Heart left ventricle (tissue), 16 donors: ENCODE measurements around the gene CWC27. TPM values are rescaled to one million over a fixed set of nuclear protein-coding genes. Genes with fewer than 3 reads are reported as not detected.

Experiments
- ATAC-seq, 4 donors: fragments of 200-7000 bp; cut with Tn5 transposase; one replicate each; pipeline ENCODE4 v1.9.1; 2020 to 2022; ENCODE audit warnings: moderate library complexity in 4 of 4, mild to moderate bottlenecking in 3 of 4, moderate number of reproducible peaks in 1 of 4
- DNase-seq, 5 donors: peaks; one replicate each; pipeline ENCODE4 v3.0.0-alpha.2; 2020
- H3K27ac ChIP-seq, 12 donors: fragments of 200-600 bp; sonication (generic) in 4 of 12; one replicate each; pipeline versions ENCODE4 v1.5.0 to v1.8.0; 2016 to 2022; ENCODE audit warnings: mild to moderate bottlenecking in 2 of 12
- H3K27me3 ChIP-seq, 9 donors: fragments of 200-600 bp; sonication (generic) in 2 of 9; one replicate each; pipeline versions ENCODE4 v1.5.1 to v1.8.0; 2016 to 2022; ENCODE audit warnings: mild to moderate bottlenecking in 3 of 9
- H3K36me3 ChIP-seq, 9 donors: fragments of 200-600 bp; sonication (generic) in 2 of 9; one replicate each; pipeline versions ENCODE4 v1.5.0 to v1.8.0; 2018 to 2022; ENCODE audit warnings: mild to moderate bottlenecking in 2 of 9
- H3K4me1 ChIP-seq, 12 donors: fragments of 200-600 bp; sonication (generic) in 4 of 12; one replicate each; pipeline versions ENCODE4 v1.5.0 to v1.8.0; 2016 to 2022; ENCODE audit warnings: mild to moderate bottlenecking in 3 of 12
- H3K4me3 ChIP-seq, 12 donors: fragments of 200-600 bp; sonication (generic) in 4 of 12; one replicate each; pipeline versions ENCODE4 v1.5.0 to v1.8.0; 2017 to 2022; ENCODE audit warnings: mild to moderate bottlenecking in 9 of 12, moderate library complexity in 4 of 12
- H3K9me3 ChIP-seq, 12 donors: fragments of 200-600 bp; sonication (generic) in 4 of 12; one replicate each; pipeline versions ENCODE4 v1.5.0 to v1.8.0; 2016 to 2022; ENCODE audit warnings: mild to moderate bottlenecking in 1 of 12
- POLR2A ChIP-seq, 2 donors: fragments of 450-650 bp; IDR thresholded peaks; one replicate each; pipeline ENCODE4 v1.6.1; 2017; ENCODE audit warnings: antibody characterized with exemption in 2 of 2, mild to moderate bottlenecking in 2 of 2, moderate library complexity in 2 of 2
- WGBS, 4 donors: extraction: QIAGEN DNeasy Blood & Tissue Kit in 2 of 4; methylation state at CpG; one replicate each; pipeline versions ENCODE4 v1.1.5 to v1.1.7; 2013 to 2018; 5-methylcytosine and 5-hydroxymethylcytosine counted together
- intact Hi-C, 10 donors: fragments of 100-400 bp; cut with DNase I; formaldehyde crosslinking; loops; one replicate each; pipeline versions ENCODE4 v1.11.1 to v1.14.2; 2022
- polyA plus RNA-seq, 2 donors: library from polyadenylated mRNA; stranded (reverse); fragments of 200-250 nt; gene quantifications; one replicate each; pipeline ENCODE4 v1.2.3, GENCODE V29; 2013
- total RNA-seq, 9 donors: library from RNA; depleted of rRNA in 2 of 9; stranded (reverse); fragments of >200 nt in 2 of 9; fragmentation: NEBNext Ultra II Directional in 3 of 9; extraction: Animal tissue kit (Norgen Biotek cat#: 25700) in 3 of 9; gene quantifications; one replicate each; pipeline versions ENCODE4 v1.1.0 to v1.2.4, GENCODE V29; 2016 to 2023
- TF ChIP-seq, protein P1 (sequence below), 12 donors: fragments of 200-600 bp; sonication (generic) in 4 of 12; IDR thresholded peaks; one replicate each; pipeline versions ENCODE4 v1.5.0 to v1.8.0; 2018 to 2022; ENCODE audit warnings: antibody characterized with exemption in 12 of 12, mild to moderate bottlenecking in 5 of 12
- donor health status: ischemic (EF 13 %, LVEDD 7.1; RV severe dilation, severe dysfunction).
- donor health status: healthy with polysubstance abuse.
- donor health status: DM: no; HTN: yes; CAD: no.
- donor health status: DM: no; HTN: no; CAD: no.
- donor health status: ischemic (EF 25% LVEDD 6.9; RV normal size, moderate dysfunction).
- donor health status: ischemic (EF 25% LVEDD 5.7; RV mildly dilated, moderate dysfunction).
- donor health status: healthy.
- donor health status: DM: yes; HTN: yes; CAD: no.
- donor health status: ischemic (EF 35%, LVEDD 5.7; RV mildly dilated, moderate dysfunction).
- donor health status: nonischemic (EF 11% LVEDD 7.7; RV severe dilation, severe dysfunction).
- donor health status: DM: yes; HTN: yes; CAD: no.
- donor health status: PGD.
- donor health status: ischemic (EF 29% LVEDD 5.4; RV normal size, mild dysfunction).
- donor health status: nonischemic (EF 23%, LVEDD 6.1; RV moderate dilation, normal function).

CWC27 gene
- total and polyA plus RNA-seq, 11 donors = 10.7 to 33.3 (median 23.5) TPM

DNA sequence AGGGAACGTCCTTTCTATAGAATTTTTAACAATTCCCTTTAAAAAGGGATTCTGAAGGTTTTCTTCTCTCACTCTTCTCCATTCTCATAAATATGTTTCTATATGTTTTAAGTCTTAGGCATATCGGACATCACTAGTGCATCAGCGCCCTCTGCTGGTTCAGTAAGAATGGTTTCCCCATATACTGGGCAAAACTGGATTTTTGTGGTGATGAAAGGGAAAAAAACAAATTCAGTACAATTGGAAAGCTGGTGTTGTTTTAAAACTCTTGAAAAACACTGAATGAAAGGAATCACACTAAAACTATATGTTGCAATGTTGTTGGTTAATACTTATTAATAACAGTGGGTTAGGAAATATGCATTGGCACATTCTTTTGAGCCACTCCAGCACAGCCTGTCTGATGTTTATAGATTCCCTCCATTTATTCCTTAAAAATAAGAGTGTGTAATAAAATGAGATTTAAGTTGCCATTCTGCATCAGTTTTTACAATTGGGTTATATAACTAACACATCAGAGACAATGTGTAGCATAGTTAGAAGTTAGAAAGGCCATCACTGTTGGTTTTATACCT is 15.8 kb downstream of the CWC27 start:
- Histone ChIP-seq H3K27me3 (no peaks in the 10 kb centered on the region), H3K4me3 (no peak overlapping the region), H3K36me3 (peaks cover 0 to 54% (median 6%) of the 10 kb centered on the region in 9 donors), H3K27ac (no peak overlapping the region), H3K4me1 (no peaks in the 10 kb centered on the region), H3K9me3 (no peaks in the 10 kb centered on the region)
- intact Hi-C loops = loop anchor here in 8 of 10 donors (1.0 to 10.0 kb wide), 7 partner anchors 148 to 712 kb away; no protein-coding TSS in a partner anchor
- no peak for TF ChIP-seq POLR2A (IDR thresholded peaks at IDR 0.05)
- TF ChIP-seq, protein P1, sequence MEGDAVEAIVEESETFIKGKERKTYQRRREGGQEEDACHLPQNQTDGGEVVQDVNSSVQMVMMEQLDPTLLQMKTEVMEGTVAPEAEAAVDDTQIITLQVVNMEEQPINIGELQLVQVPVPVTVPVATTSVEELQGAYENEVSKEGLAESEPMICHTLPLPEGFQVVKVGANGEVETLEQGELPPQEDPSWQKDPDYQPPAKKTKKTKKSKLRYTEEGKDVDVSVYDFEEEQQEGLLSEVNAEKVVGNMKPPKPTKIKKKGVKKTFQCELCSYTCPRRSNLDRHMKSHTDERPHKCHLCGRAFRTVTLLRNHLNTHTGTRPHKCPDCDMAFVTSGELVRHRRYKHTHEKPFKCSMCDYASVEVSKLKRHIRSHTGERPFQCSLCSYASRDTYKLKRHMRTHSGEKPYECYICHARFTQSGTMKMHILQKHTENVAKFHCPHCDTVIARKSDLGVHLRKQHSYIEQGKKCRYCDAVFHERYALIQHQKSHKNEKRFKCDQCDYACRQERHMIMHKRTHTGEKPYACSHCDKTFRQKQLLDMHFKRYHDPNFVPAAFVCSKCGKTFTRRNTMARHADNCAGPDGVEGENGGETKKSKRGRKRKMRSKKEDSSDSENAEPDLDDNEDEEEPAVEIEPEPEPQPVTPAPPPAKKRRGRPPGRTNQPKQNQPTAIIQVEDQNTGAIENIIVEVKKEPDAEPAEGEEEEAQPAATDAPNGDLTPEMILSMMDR (IDR thresholded peaks at IDR 0.05) = peak; percentile 70 to 94 (median 86)
- WGBS, 4 donors = 2 to 6% (median 3%) methylated on average over 3 of the region's 3 CpGs
- DNase-seq (peak in 4 of 5 donors; percentile 50 to 73 (median 58)), ATAC-seq (peak in 2 of 4 donors; percentile 60 to 67)

DNA sequence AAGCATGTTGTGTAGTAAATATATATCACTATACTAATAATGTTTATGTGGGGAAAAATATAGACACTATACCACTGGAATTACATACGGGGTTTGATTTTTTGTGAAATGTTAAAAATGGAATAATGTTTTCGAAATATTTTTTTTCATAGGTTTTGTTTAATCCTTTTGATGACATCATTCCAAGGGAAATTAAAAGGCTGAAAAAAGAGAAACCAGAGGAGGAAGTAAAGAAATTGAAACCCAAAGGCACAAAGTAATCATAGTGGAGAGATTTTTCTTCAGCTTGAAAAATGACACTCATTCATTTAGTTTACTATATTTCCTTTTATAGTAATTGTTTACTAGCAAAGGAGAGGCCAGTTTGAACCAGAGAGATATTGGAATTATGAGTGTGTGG is 17.6 kb downstream of the CWC27 start:
- intact Hi-C loops = loop anchor here in 3 of 10 donors (2.0 to 10.0 kb wide), 3 partner anchors 152 to 712 kb away; no protein-coding TSS in a partner anchor
- ATAC-seq = no peak

DNA sequence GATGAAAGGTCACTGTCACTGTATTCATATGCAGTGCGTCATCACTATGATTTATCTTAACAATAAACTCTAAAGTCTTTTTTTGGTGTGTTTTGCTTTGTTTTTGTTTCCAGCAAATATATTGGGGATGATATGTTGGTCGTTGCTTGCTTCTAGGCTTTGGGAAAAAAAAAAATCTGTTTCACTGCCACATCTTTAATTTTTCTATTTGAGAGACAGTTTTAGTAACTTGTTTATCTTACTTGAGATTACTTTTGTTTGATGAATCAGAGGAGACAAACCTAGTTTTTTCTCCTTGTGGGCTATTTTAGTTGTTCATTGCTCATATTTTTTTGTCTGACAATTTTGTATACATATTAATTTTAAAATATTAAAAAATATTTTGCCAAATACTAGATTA is 19.4 kb downstream of the CWC27 start:
- intact Hi-C loops = loop anchor here in 2 of 10 donors (10.0 kb wide), 2 partner anchors 553 to 713 kb away; no protein-coding TSS in a partner anchor
- DNase-seq (no peak), ATAC-seq (no peak)
- Histone ChIP-seq H3K27me3 (no peaks in the 10 kb centered on the region), H3K27ac (no peak overlapping the region), H3K4me1 (peaks cover 0 to 5% (median 0%) of the 10 kb centered on the region in 12 donors), H3K9me3 (no peaks in the 10 kb centered on the region), H3K36me3 (peaks cover 0 to 57% (median 9%) of the 10 kb centered on the region in 9 donors), H3K4me3 (no peak overlapping the region)
- no peak for TF ChIP-seq POLR2A (IDR thresholded peaks at IDR 0.05)
- TF ChIP-seq, protein P1 (IDR thresholded peaks at IDR 0.05) = no peak
- 85 to 91% (median 87%) methylated on average over 2 of the region's 2 CpGs for WGBS, 4 donors

More for the DNA sequence above, 17.6 kb downstream of the CWC27 start:
- WGBS, 4 donors = 90 to 92% (median 91%) methylated on average over 2 of the region's 2 CpGs
- H3K9me3 ChIP-seq = no peaks in the 10 kb centered on the region
- H3K27ac ChIP-seq = no peak overlapping the region
- H3K4me3 ChIP-seq = no peak overlapping the region
- DNase-seq = no peak
- H3K36me3 ChIP-seq = peaks cover 0 to 68% (median 9%) of the 10 kb centered on the region in 9 donors
- H3K4me1 ChIP-seq = no peaks in the 10 kb centered on the region
- no peak for TF ChIP-seq POLR2A (IDR thresholded peaks at IDR 0.05)
- TF ChIP-seq, protein P1 (IDR thresholded peaks at IDR 0.05) = no peak
- no peaks in the 10 kb centered on the region for H3K27me3 ChIP-seq

DNA sequence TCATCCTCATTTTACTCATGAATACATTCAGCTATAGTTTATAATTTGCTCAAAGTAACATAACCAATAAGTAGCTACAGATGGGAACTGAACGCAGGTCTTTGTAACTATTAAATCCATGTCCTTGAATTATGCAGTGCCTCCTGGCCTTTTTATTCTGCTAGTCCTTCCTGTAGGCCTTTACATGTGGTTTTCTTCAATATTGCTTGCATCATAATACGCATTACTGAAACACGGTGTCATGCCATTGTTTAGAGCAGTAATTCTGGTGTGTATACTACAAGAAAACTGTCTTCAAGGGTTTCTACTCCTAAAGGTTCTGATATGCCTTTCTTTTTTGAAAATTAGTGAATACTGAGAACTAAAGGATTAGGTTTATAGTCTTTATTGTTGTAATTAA is 20.7 kb downstream of the CWC27 start:
- DNase-seq (no peak), ATAC-seq (no peak)
- no peak overlapping the region for H3K27ac ChIP-seq
- H3K9me3 ChIP-seq = no peaks in the 10 kb centered on the region
- H3K4me1 ChIP-seq = peaks cover 0 to 9% (median 0%) of the 10 kb centered on the region in 12 donors
- intact Hi-C loops = loop anchor here in 2 of 10 donors (10.0 kb wide), 2 partner anchors 555 to 715 kb away; no protein-coding TSS in a partner anchor
- no peak overlapping the region for H3K4me3 ChIP-seq
- H3K27me3 ChIP-seq = no peaks in the 10 kb centered on the region
- peaks cover 0 to 47% (median 9%) of the 10 kb centered on the region in 9 donors for H3K36me3 ChIP-seq
- 89 to 97% (median 93%) methylated on average over 3 of the region's 3 CpGs for WGBS, 4 donors
- TF ChIP-seq, protein P1 (IDR thresholded peaks at IDR 0.05) = no peak
- TF ChIP-seq POLR2A (IDR thresholded peaks at IDR 0.05) = no peak
